Measurements from ENCODE around the gene CACNA1H.

Gene CACNA1H

GRCh38 chr16:1121009-1121408 lies 31.9 kb upstream of the CACNA1H start:
- no peaks in the 10 kb centered on the region for H3K27me3 ChIP-seq
- no peak overlapping the region for H3K4me3 ChIP-seq (ENCODE audit: low read depth, low read length)
- no peaks in the 10 kb centered on the region for H3K9me3 ChIP-seq
- no peaks in the 10 kb centered on the region for H3K36me3 ChIP-seq
- no peak for DNase-seq
- no peak for TF ChIP-seq CTCF (IDR thresholded peaks at IDR 0.05; ENCODE audit: low read depth, low read length)
- peaks cover 9% of the 10 kb centered on the region for H3K4me1 ChIP-seq

GRCh38 chr16:1121601-1122397 lies 31.1 kb upstream of the CACNA1H start:
- TF ChIP-seq CTCF (IDR thresholded peaks at IDR 0.05; ENCODE audit: low read depth, low read length), result no peak
- no peak for DNase-seq
- H3K4me3 ChIP-seq (ENCODE audit: low read depth, low read length), result no peak overlapping the region
- no peaks in the 10 kb centered on the region for H3K9me3 ChIP-seq
- H3K36me3 ChIP-seq, result no peaks in the 10 kb centered on the region
- peaks cover 10% of the 10 kb centered on the region for H3K4me1 ChIP-seq
- H3K27me3 ChIP-seq, result no peaks in the 10 kb centered on the region

GRCh38 chr16:1122398-1122765 lies 30.5 kb upstream of the CACNA1H start:
- H3K9me3 ChIP-seq, result no peaks in the 10 kb centered on the region
- no peak for DNase-seq
- peaks cover 10% of the 10 kb centered on the region for H3K4me1 ChIP-seq
- no peak for TF ChIP-seq CTCF (IDR thresholded peaks at IDR 0.05; ENCODE audit: low read depth, low read length)
- no peaks in the 10 kb centered on the region for H3K27me3 ChIP-seq
- H3K4me3 ChIP-seq (ENCODE audit: low read depth, low read length), result no peak overlapping the region
- no peaks in the 10 kb centered on the region for H3K36me3 ChIP-seq

GRCh38 chr16:1123525-1124230 lies 29.2 kb upstream of the CACNA1H start:
- Histone ChIP-seq H3K36me3 (no peaks in the 10 kb centered on the region), H3K4me1 (peaks cover 10% of the 10 kb centered on the region), H3K27me3 (no peaks in the 10 kb centered on the region), H3K9me3 (no peaks in the 10 kb centered on the region), H3K4me3 (ENCODE audit: low read depth, low read length) (no peak overlapping the region)
- DNase-seq, result no peak
- no peak for TF ChIP-seq CTCF (IDR thresholded peaks at IDR 0.05; ENCODE audit: low read depth, low read length)

- Histone ChIP-seq H3K4me3 (ENCODE audit: low read depth, low read length) (no peak overlapping the region), H3K27me3 (no peaks in the 10 kb centered on the region), H3K4me1 (peaks cover 10% of the 10 kb centered on the region), H3K36me3 (no peaks in the 10 kb centered on the region), H3K9me3 (no peaks in the 10 kb centered on the region)
- DNase-seq, result no peak
- TF ChIP-seq CTCF (IDR thresholded peaks at IDR 0.05; ENCODE audit: low read depth, low read length), result no peak
These were observed 28.6 kb upstream of the CACNA1H start for GRCh38 chr16:1124291-1124690.

GRCh38 chr16:1124795-1125194 lies 28.1 kb upstream of the CACNA1H start:
- Histone ChIP-seq H3K27me3 (no peaks in the 10 kb centered on the region), H3K4me3 (ENCODE audit: low read depth, low read length) (no peak overlapping the region)

More at GRCh38 chr16:1124795-1125194, 28.1 kb upstream of the CACNA1H start:
- no peaks in the 10 kb centered on the region for H3K36me3 ChIP-seq
- H3K9me3 ChIP-seq, result no peaks in the 10 kb centered on the region
- peaks cover 10% of the 10 kb centered on the region for H3K4me1 ChIP-seq
- no peak for DNase-seq
- no peak for TF ChIP-seq CTCF (IDR thresholded peaks at IDR 0.05; ENCODE audit: low read depth, low read length)

Measured in BE2C (cell line).